Activated CD8-positive, alpha-beta T cell treated with anti-CD3 and anti-CD28 coated beads, Interleukin-2, amount 10 ng/mL, durations not matched to agents 7 days and 5 days (primary cell): ENCODE data around the gene SEH1L. TPM values are rescaled to one million over a fixed set of nuclear protein-coding genes. Genes with fewer than 3 reads are reported as not detected.

Source experiments
- ATAC-seq: fragments of 150-1000 bp; cut with Tn5 transposase; one replicate; pipeline ENCODE4 v1.10.0; 2021; ENCODE audit warnings: moderate library complexity
- CTCF ChIA-PET: fragments of 350-600 bp; sonication (Branson Sonifier 250); formaldehyde crosslinking; loops from one replicate; lab custom pipeline; 2021; ENCODE audit warnings: antibody characterized with exemption; lab: Charles Lee
- POLR2A ChIA-PET: fragments of 350-600 bp; sonication (Branson Sonifier 250); formaldehyde crosslinking; loops from one replicate; lab custom pipeline; 2021; ENCODE audit warnings: antibody characterized with exemption; lab: Charles Lee
- DNase-seq: peaks from one replicate; pipeline ENCODE4 v3.0.0-alpha.2; 2020
- H3K27ac Mint-ChIP-seq: one replicate; pipeline ENCODE4 v1.8.0; 2021; ENCODE audit warnings: mild to moderate bottlenecking, mixed read lengths
- H3K27me3 Mint-ChIP-seq: one replicate; pipeline ENCODE4 v1.8.0; 2021; ENCODE audit warnings: low read depth, mixed read lengths
- H3K36me3 Mint-ChIP-seq: one replicate; pipeline ENCODE4 v1.8.0; 2021; ENCODE audit warnings: low read depth, mixed read lengths
- H3K4me1 Mint-ChIP-seq: one replicate; pipeline ENCODE4 v1.8.0; 2021; ENCODE audit warnings: low read depth, mixed read lengths
- H3K4me3 Mint-ChIP-seq: one replicate; pipeline ENCODE4 v1.8.0; 2021; ENCODE audit warnings: mild to moderate bottlenecking, mixed read lengths
- H3K9me3 Mint-ChIP-seq: one replicate; pipeline ENCODE4 v1.8.0; 2022; ENCODE audit warnings: mixed read lengths; ENCODE audit not compliant: insufficient read depth
- total RNA-seq, 2 experiments: library from RNA; stranded (reverse); gene quantifications; one replicate each; pipeline ENCODE4 v1.2.3, GENCODE V29; 2021

Gene SEH1L
- total RNA-seq, 2 experiments from 2014 or later = 58.6 to 62.3 TPM

DNA sequence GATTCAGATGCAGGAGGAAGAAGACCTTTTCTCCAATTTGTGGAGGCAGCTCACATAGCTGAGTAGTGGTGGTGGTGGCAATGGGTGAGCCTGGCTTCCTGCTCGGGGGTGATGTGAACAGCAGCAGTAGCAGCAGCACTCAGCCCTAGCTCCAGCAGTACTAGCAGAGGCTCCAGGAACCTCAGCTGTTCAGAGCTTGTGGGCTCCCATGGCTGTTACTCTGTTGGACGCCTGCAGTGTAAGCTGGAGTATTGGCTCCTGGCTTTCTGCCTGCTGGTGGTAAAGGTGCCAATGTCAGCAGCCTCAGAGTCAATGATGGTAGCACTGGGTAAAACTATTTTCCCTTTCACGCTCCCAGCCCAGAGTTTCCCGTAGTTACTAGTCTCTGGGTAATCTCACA lies 3.1 kb upstream of the SEH1L start:
- H3K4me1 Mint-ChIP-seq = peaks cover 31% of the 10 kb centered on the region
- H3K9me3 Mint-ChIP-seq = no peaks in the 10 kb centered on the region
- DNase-seq = peak; percentile 39
- CTCF ChIA-PET = interaction anchor here (4.4 kb wide), 1 partner anchor 10 kb away, joined by 39 read pairs; no protein-coding TSS in a partner anchor
- POLR2A ChIA-PET = interaction anchor here (2.0 to 2.1 kb wide), 2 partner anchors 46 to 242 kb away, joined by 5 to 7 read pairs; partner anchors contain the start of genes CEP192, CEP76 and PSMG2
- no peak overlapping the region for H3K27ac Mint-ChIP-seq
- ATAC-seq = no peak
- H3K4me3 Mint-ChIP-seq = no peak overlapping the region
- H3K36me3 Mint-ChIP-seq = peaks cover 8% of the 10 kb centered on the region
- no peaks in the 10 kb centered on the region for H3K27me3 Mint-ChIP-seq

DNA sequence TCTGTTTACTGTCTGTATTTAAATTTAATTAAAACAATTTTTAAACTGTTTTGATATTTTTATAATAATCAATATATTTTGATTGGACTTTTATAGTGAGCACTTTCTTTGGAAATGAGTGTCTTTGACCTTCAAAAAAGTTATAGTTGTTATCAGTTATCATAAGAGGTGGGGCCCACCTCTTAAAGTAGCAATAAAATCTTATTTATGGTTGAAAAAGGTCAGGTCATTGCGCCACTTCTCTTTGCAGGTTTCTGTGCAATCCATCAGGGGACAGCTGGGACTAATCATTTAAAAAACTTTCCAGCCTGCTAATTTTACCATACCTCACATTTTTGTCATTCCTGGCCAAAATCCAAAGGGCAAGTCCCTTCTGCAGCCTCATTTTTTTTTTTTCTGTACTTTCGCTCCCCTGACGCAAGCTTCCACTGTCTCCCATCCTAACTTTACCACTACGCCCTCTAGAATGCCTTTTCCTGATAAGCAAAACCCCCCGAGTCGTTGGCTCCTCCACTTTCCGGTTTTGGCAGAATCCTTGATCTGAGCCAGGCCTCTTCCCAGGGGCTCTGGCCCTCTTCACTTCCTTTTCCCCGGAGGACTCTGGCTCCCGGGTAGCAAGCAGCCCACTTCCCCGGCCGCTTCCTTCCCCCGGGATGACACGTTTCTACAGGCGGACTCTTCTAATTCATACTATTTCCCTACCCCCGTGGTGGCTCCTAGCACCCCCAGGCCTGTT lies 1.1 kb upstream of the SEH1L start:
- no peaks in the 10 kb centered on the region for H3K9me3 Mint-ChIP-seq
- no peak for DNase-seq
- H3K27ac Mint-ChIP-seq = peak overlapping the region; percentile 98

DNA sequence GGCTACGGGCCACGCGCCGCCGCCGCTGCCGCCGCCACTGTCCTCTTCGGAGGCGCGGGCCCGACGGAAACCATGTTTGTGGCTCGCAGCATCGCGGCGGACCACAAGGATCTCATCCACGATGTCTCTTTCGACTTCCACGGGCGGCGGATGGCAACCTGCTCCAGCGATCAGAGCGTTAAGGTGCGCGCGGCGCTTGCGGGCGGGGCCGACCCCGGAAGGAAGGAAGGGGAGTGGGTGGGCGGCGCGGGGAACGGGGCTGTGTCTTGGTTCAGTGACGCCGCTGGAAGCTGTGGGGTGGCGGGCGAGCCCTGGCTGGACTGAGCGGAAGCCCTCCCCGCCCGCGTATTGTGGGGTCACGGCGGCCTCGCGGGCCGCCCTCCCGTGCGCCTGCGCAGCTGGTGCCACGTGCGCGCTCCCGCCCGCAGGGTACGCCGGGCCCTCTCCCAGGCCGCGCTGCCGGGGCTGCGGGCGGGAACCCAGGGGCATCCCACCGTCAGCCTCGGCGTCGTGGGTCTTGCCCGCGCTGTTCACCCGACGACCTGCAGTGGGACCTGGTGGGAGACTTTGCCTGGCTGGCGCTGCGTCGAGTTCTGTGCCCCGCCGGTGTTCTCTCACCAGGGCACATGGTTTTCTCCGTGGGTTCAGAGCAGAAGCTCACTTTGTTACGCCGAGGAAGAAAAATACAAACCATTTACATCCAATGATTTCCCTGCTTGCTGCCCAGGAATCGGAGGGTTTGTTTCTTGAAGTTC lies 416 bp downstream of the SEH1L start:
- no peaks in the 10 kb centered on the region for H3K27me3 Mint-ChIP-seq
- H3K4me3 Mint-ChIP-seq = peak overlapping the region; percentile 90
- no peaks in the 10 kb centered on the region for H3K9me3 Mint-ChIP-seq
- DNase-seq (peak; percentile 99), ATAC-seq (peak; percentile 86)
- CTCF ChIA-PET = no interaction called here
- H3K27ac Mint-ChIP-seq = peak overlapping the region; percentile 98
- peaks cover 52% of the 10 kb centered on the region for H3K4me1 Mint-ChIP-seq
- POLR2A ChIA-PET = interaction anchor here (0.7 to 4.0 kb wide), 10 partner anchors 15 to 571 kb away, joined by 3 to 24 read pairs (median 3); partner anchors contain the start of genes AFG3L2, CEP192, CEP76 and PTPN2
- peaks cover 30% of the 10 kb centered on the region for H3K36me3 Mint-ChIP-seq

More for the DNA sequence above, 1.1 kb upstream of the SEH1L start:
- Mint-ChIP-seq H3K4me1 (peaks cover 49% of the 10 kb centered on the region), H3K27me3 (no peaks in the 10 kb centered on the region), H3K4me3 (peak overlapping the region; percentile 94), H3K36me3 (peaks cover 24% of the 10 kb centered on the region)
- POLR2A ChIA-PET = interaction anchor here (2.0 to 4.0 kb wide), 2 partner anchors 44 to 45 kb away, joined by 5 to 24 read pairs; partner anchors contain the start of gene CEP192
- CTCF ChIA-PET = interaction anchor here (1.8 kb wide), 1 partner anchor 53 kb away, joined by 6 read pairs; no protein-coding TSS in a partner anchor
- no peak for ATAC-seq

DNA sequence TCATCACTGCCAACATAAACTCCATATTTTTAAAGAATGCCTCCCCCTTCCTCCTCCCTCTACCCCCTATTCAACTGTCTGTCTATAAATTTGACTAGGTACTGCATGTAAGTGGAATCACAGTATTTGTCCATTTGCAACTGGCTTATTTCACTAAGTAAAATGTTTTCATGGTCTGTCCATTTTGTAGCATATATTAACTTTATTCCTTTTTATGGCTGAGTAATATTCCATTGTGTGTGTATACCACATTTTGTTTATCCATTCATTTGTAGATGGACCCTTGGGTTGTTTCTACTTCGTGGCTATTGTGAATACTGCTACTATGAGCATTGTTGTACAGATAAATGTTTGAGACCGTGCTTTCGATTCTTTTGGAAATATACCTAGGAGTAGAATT lies 10.7 kb downstream of the SEH1L start:
- CTCF ChIA-PET = no interaction called here
- H3K27me3 Mint-ChIP-seq = no peaks in the 10 kb centered on the region
- DNase-seq (no peak), ATAC-seq (no peak)
- peaks cover 35% of the 10 kb centered on the region for H3K36me3 Mint-ChIP-seq
- H3K4me3 Mint-ChIP-seq = no peak overlapping the region
- H3K9me3 Mint-ChIP-seq = no peaks in the 10 kb centered on the region
- peaks cover 3% of the 10 kb centered on the region for H3K4me1 Mint-ChIP-seq
- H3K27ac Mint-ChIP-seq = no peak overlapping the region
- POLR2A ChIA-PET = no interaction called here

DNA sequence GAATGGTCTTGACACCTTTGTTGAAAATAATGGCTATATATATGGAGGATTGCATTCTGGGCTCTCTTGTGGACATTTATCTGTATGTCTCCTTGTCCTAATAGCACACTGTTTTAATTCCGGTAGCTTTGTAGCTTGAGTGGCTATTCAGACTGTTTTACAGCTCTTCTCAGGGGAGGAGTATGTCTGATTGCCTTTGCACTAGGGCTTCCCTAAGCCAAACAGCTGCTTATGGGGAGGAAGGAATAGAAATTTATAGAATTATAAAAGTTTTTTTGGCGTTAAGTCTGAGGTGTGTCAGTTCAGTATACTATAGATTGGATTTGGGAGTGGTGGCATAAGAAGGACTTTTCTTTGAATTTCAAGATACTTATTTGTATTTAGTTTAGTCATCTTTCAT lies 12.6 kb downstream of the SEH1L start:
- H3K36me3 Mint-ChIP-seq = peaks cover 41% of the 10 kb centered on the region
- H3K9me3 Mint-ChIP-seq = no peaks in the 10 kb centered on the region
- H3K27ac Mint-ChIP-seq = no peak overlapping the region
- H3K27me3 Mint-ChIP-seq = no peaks in the 10 kb centered on the region
- DNase-seq = no peak
- POLR2A ChIA-PET = no interaction called here
- no peak for ATAC-seq
- CTCF ChIA-PET = no interaction called here
- H3K4me3 Mint-ChIP-seq = no peak overlapping the region
- H3K4me1 Mint-ChIP-seq = peaks cover 3% of the 10 kb centered on the region

DNA sequence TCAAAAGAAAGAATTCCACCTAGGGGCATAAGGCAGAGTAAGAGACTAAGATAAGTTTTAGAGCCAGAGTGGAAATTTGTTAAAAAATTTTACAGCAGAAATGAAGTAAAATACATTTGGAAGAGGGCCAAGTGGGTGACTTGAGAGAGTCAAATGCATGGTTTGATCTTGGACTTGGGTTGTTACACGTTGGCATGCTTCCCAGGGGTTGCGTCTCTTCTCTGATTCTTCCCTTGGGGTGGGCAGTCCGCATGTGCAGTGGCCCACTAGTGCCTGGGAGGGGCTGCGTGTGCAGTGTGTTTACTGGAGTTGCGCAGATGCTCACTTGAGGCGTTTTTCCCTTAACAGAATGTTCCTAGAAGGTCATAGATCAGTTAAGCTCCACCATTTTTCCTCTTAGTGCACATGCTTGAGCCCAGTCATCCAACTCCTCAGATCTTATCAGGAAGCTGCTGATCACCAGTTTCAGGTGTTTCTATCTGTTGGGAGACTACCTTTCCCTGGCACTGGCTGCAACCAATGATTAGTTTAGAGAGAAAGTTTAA lies 13.1 kb downstream of the SEH1L start:
- Mint-ChIP-seq H3K4me1 (peaks cover 3% of the 10 kb centered on the region), H3K27ac (no peak overlapping the region), H3K36me3 (peaks cover 44% of the 10 kb centered on the region), H3K27me3 (no peaks in the 10 kb centered on the region), H3K4me3 (no peak overlapping the region), H3K9me3 (no peaks in the 10 kb centered on the region)
- ChIA-PET POLR2A (no interaction called here), CTCF (interaction anchor here (1.3 to 1.6 kb wide), 2 partner anchors 9 to 199 kb away, joined by 4 read pairs; no protein-coding TSS in a partner anchor)
- ATAC-seq = no peak
- no peak for DNase-seq

DNA sequence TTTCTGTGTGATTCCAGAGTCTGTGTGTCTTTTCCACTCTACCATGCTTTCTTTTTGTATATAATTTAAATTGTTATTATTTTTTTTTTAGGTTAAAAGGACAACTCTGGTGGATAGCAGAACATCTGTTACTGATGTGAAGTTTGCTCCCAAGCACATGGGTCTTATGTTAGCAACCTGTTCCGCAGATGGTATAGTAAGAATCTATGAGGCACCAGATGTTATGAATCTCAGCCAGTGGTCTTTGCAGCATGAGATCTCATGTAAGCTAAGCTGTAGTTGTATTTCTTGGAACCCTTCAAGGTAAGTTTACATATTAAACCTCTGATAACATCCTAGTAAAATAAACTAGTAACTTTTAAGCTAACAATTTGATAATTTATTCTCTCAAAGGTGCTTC lies 15.3 kb downstream of the SEH1L start:
- Mint-ChIP-seq H3K27ac (no peak overlapping the region), H3K9me3 (no peaks in the 10 kb centered on the region), H3K4me3 (no peak overlapping the region), H3K4me1 (peaks cover 5% of the 10 kb centered on the region), H3K27me3 (no peaks in the 10 kb centered on the region), H3K36me3 (peaks cover 47% of the 10 kb centered on the region)
- POLR2A ChIA-PET = interaction anchor here (0.7 to 1.8 kb wide), 2 partner anchors 15 to 27 kb away, joined by 4 read pairs; partner anchors contain the start of gene SEH1L
- ATAC-seq (no peak), DNase-seq (no peak)
- CTCF ChIA-PET = interaction anchor here (0.7 to 0.8 kb wide), 2 partner anchors 26 to 76 kb away, joined by 3 read pairs; no protein-coding TSS in a partner anchor

DNA sequence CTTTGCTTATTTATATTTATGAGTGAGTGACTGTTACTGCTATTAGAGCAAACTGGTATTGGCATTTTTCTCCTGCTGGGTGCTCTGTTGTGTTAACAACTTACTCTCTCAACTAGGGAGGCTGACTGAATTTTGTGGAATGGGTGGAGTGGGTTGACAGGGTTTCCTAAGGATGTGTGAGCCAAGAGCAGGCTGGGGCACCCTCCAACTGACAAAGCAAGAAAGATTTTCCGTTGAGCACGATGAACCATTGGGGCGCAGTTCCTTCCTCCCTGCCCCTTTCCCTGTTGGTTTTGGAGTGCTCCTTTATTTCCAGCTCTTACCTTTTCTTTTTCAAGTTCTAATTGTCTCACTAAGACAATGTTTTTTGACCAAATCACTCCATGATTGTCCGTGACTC lies 20.3 kb downstream of the SEH1L start:
- DNase-seq (no peak), ATAC-seq (no peak)
- Mint-ChIP-seq H3K36me3 (peaks cover 60% of the 10 kb centered on the region), H3K27me3 (no peaks in the 10 kb centered on the region), H3K27ac (no peak overlapping the region), H3K9me3 (no peaks in the 10 kb centered on the region), H3K4me3 (no peak overlapping the region), H3K4me1 (peaks cover 17% of the 10 kb centered on the region)
- POLR2A ChIA-PET = no interaction called here
- CTCF ChIA-PET = interaction anchor here (1.4 kb wide), 1 partner anchor 15 kb away, joined by 4 read pairs; no protein-coding TSS in a partner anchor

DNA sequence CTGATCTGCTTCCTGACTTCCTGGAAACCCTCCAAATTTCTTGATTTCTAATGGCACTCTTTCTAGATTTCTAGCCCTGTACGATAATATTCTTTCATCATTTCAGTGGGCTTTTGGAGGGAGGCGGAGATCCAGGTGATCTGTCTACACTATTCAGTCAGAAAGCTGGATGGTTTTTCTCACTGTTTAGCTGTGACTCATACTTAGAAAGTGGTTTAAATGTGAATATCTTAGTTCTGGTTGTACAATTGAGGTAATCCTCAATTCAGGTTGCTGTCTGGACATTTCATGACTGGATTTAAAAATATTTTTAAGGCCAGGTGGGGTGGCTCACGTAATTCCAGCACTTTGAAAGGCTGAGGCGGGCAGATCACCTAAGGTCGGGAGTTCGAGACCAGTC lies 20.8 kb downstream of the SEH1L start:
- POLR2A ChIA-PET = no interaction called here
- ATAC-seq (no peak), DNase-seq (no peak)
- H3K9me3 Mint-ChIP-seq = no peaks in the 10 kb centered on the region
- CTCF ChIA-PET = interaction anchor here (1.4 kb wide), 1 partner anchor 15 kb away, joined by 4 read pairs; no protein-coding TSS in a partner anchor
- no peak overlapping the region for H3K27ac Mint-ChIP-seq
- no peak overlapping the region for H3K4me3 Mint-ChIP-seq
- H3K4me1 Mint-ChIP-seq = peaks cover 17% of the 10 kb centered on the region
- H3K36me3 Mint-ChIP-seq = peaks cover 55% of the 10 kb centered on the region
- no peaks in the 10 kb centered on the region for H3K27me3 Mint-ChIP-seq

DNA sequence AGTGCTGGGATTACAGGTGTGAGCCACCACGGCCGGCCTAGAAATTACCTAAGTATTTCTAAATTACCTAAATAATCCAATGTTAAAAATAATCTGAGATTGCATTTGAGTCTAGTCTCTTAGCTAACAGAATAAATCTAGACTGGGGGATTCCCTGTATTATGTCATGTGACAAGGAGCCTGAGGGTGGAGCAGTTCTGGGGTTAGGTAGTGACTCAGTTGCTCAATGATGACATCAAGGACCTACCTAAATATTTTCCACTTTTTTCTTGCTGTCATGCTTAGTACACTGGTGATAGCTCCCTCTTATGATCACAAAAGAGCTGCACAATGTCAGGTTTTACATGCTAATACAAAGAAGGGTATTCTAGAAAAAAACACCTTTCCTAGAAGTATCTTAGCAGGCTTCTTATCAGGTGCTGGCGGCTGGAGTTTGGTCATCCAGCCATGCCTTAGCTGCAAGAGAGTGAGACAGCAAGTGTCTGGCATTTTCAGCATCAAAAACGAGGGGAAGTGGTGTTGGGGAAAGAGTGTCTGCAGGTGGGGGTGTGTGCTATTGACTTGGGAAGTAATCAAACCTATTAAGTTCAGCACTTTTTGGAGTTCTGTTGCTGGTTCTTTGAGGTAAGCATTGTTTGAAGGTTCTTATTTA lies 25.9 kb downstream of the SEH1L start:
- ChIA-PET CTCF (interaction anchor here (1.4 to 2.3 kb wide), 2 partner anchors 10 to 12 kb away, joined by 6 to 7 read pairs; no protein-coding TSS in a partner anchor), POLR2A (interaction anchor here (0.7 to 2.2 kb wide), 2 partner anchors 17 to 691 kb away, joined by 3 to 11 read pairs; partner anchors contain the start of gene CEP192)
- no peaks in the 10 kb centered on the region for H3K9me3 Mint-ChIP-seq
- no peak overlapping the region for H3K27ac Mint-ChIP-seq
- H3K4me1 Mint-ChIP-seq = peaks cover 10% of the 10 kb centered on the region
- ATAC-seq = no peak
- DNase-seq = no peak
- peaks cover 49% of the 10 kb centered on the region for H3K36me3 Mint-ChIP-seq
- H3K27me3 Mint-ChIP-seq = no peaks in the 10 kb centered on the region
- H3K4me3 Mint-ChIP-seq = no peak overlapping the region

DNA sequence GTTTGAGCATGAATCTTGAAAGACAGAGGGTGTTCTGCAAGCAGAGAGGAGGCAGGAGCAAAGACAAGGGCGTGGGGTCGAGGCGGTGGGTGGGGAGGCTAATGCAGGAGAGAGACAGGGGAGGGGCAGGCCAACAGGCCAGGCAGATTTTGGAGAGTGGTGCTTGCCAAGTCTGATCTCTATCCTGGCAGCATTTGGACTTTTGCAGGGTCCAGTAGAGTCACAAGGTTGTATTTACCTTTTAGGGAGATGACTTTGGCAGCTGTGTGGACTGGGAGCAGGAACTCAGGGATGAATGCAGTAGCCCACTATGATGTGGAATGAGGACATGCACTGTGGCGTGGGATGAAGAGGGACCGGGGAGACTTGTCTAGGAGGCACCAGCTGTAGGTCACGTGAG lies 27.7 kb downstream of the SEH1L start:
- Mint-ChIP-seq H3K27ac (peak overlapping the region; percentile 3), H3K4me3 (no peak overlapping the region), H3K36me3 (peaks cover 44% of the 10 kb centered on the region), H3K27me3 (no peaks in the 10 kb centered on the region), H3K4me1 (no peaks in the 10 kb centered on the region), H3K9me3 (no peaks in the 10 kb centered on the region)
- no peak for ATAC-seq
- POLR2A ChIA-PET = interaction anchor here (0.6 to 1.6 kb wide), 2 partner anchors 16 to 774 kb away, joined by 3 to 10 read pairs; partner anchors contain the start of gene CEP192
- CTCF ChIA-PET = no interaction called here
- DNase-seq = no peak
